ENCODE data around the gene CEP295NL. TPM values are rescaled to one million over a fixed set of nuclear protein-coding genes. Genes with fewer than 3 reads are reported as not detected.

CEP295NL gene
- total RNA-seq, 3 donors from 2014 or later (not counting 1 experiment from before 2014, with no cell fraction given) = 0.52 to 2.7 (median 2.1) TPM

GRCh38 chr17:78925234-78925633, 22.2 kb upstream of the CEP295NL start, which contains the start of gene TIMP2:
TSS of gene TIMP2 (minus strand) at chr17:78925387. CDS start at chr17:78925088, 299 bp downstream.
- Histone ChIP-seq H3K36me3 (ENCODE audit: control insufficient read depth, insufficient read depth, low read length) (no peaks in the 10 kb centered on the region), H3K4me3 (ENCODE audit: low read length) (peak within 1 kb of the TSS; percentile 40), H3K4me1 (ENCODE audit: control insufficient read depth, insufficient read depth, low read length) (peaks cover 30% of the 10 kb centered on the region), H3K9me3 (ENCODE audit: control insufficient read depth, insufficient read depth, low read length) (no peaks in the 10 kb centered on the region), H3K27me3 (ENCODE audit: control insufficient read depth, insufficient read depth, low read length) (peaks cover 11% of the 10 kb centered on the region), H3K27ac (ENCODE audit: low read length) (no peak within 1 kb of the TSS)
- peak; percentile 46 to 85 for DNase-seq
- peaks cover 0 to 7% of the 10 kb centered on the region in 2 donors for H3K4me1 Mint-ChIP-seq
- intact Hi-C loops (cut with micrococcal nuclease) = no loop called here
- H3K27me3 Mint-ChIP-seq (ENCODE audit: low read depth in 2 of 2) = peaks cover 19 to 27% of the 10 kb centered on the region in 2 donors
- no peak within 1 kb of the TSS for H3K27ac Mint-ChIP-seq
- TF ChIP-seq, protein P1, sequence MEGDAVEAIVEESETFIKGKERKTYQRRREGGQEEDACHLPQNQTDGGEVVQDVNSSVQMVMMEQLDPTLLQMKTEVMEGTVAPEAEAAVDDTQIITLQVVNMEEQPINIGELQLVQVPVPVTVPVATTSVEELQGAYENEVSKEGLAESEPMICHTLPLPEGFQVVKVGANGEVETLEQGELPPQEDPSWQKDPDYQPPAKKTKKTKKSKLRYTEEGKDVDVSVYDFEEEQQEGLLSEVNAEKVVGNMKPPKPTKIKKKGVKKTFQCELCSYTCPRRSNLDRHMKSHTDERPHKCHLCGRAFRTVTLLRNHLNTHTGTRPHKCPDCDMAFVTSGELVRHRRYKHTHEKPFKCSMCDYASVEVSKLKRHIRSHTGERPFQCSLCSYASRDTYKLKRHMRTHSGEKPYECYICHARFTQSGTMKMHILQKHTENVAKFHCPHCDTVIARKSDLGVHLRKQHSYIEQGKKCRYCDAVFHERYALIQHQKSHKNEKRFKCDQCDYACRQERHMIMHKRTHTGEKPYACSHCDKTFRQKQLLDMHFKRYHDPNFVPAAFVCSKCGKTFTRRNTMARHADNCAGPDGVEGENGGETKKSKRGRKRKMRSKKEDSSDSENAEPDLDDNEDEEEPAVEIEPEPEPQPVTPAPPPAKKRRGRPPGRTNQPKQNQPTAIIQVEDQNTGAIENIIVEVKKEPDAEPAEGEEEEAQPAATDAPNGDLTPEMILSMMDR (IDR thresholded peaks at IDR 0.05) = peak; percentile 23
- H3K9me3 Mint-ChIP-seq = no peaks in the 10 kb centered on the region
- H3K4me3 Mint-ChIP-seq = peak within 1 kb of the TSS; percentile 47
- H3K36me3 Mint-ChIP-seq = no peaks in the 10 kb centered on the region
- under 1% methylated on average over 51 of the region's 52 CpGs for WGBS (ENCODE audit: insufficient coverage)
- ATAC-seq = peak; percentile 78 to 88 (median 87)

- Histone ChIP-seq H3K4me3 (ENCODE audit: low read length) (peak overlapping the region; percentile 40), H3K4me1 (ENCODE audit: control insufficient read depth, insufficient read depth, low read length) (peaks cover 30% of the 10 kb centered on the region), H3K36me3 (ENCODE audit: control insufficient read depth, insufficient read depth, low read length) (no peaks in the 10 kb centered on the region), H3K9me3 (ENCODE audit: control insufficient read depth, insufficient read depth, low read length) (no peaks in the 10 kb centered on the region), H3K27me3 (ENCODE audit: control insufficient read depth, insufficient read depth, low read length) (peaks cover 11% of the 10 kb centered on the region), H3K27ac (ENCODE audit: low read length) (no peak overlapping the region)
- H3K9me3 Mint-ChIP-seq = no peaks in the 10 kb centered on the region
- no peaks in the 10 kb centered on the region for H3K36me3 Mint-ChIP-seq
- peak overlapping the region; percentile 47 for H3K4me3 Mint-ChIP-seq
- H3K27ac Mint-ChIP-seq = no peak overlapping the region
- intact Hi-C loops (cut with micrococcal nuclease) = no loop called here
- DNase-seq (peak in 1 of 2 donors; percentile 32), ATAC-seq (peak in 2 of 3 donors; percentile 16 to 37)
- TF ChIP-seq, protein P1 (IDR thresholded peaks at IDR 0.05) = no peak
- H3K4me1 Mint-ChIP-seq = peaks cover 0 to 7% of the 10 kb centered on the region in 2 donors
- peaks cover 19 to 30% of the 10 kb centered on the region in 2 donors for H3K27me3 Mint-ChIP-seq (ENCODE audit: low read depth in 2 of 2)
- under 1% methylated on average over 58 of the region's 64 CpGs for WGBS (ENCODE audit: insufficient coverage)
Observed at GRCh38 chr17:78924481-78925151, 21.6 kb upstream of the CEP295NL start.

DNA sequence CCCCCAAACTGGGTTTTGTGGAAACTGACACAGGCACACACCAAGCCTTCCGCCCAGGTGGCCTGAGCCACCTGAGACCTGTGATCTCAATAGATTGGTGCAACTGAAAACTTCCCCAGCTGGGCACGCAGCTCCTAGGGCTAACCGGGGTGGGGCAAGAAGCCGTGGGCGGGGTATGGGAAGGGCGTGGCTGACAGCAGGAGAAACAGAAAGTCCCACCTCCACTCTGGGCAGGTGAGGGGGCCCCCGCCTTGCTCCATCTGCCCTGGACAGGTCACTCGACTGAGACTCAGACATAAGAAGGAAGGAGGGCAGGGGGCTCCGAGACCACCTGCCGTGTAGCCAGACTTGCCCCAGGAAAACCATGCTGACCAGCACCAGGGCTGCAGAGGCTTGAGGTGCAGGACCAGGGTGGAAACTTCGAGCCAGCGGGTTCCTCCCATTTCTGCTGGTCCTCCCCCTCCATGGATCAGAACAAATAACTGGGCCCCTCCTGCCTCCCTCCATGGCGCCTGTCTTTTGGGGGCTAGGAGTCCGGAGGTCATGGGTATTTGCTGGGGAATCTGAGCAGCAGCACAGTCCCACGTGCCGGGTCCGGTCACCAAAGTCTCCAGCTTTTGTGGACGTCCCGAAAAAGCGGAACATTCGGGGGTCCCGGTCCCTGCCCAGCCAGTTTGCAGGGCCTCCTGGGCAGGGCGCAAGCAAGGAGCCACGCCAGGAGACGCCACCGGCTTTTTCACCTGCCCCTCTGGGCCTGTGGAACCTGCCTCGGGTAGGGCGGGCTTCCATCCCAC, 20.9 kb upstream of the CEP295NL start:
- no peaks in the 10 kb centered on the region for H3K9me3 Mint-ChIP-seq

More for the DNA sequence above, 20.9 kb upstream of the CEP295NL start:
- ATAC-seq (peak; percentile 51 to 62 (median 51)), DNase-seq (peak in 1 of 2 donors; percentile 75)
- Mint-ChIP-seq H3K36me3 (no peaks in the 10 kb centered on the region), H3K27me3 (ENCODE audit: low read depth in 2 of 2) (peaks cover 19 to 31% of the 10 kb centered on the region in 2 donors), H3K27ac (no peak overlapping the region), H3K4me1 (peaks cover 0 to 7% of the 10 kb centered on the region in 2 donors), H3K4me3 (peak overlapping the region; percentile 45)
- H3K4me3 ChIP-seq (ENCODE audit: low read length) = peak overlapping the region; percentile 40
- TF ChIP-seq, protein P1 (IDR thresholded peaks at IDR 0.05) = no peak
- no peaks in the 10 kb centered on the region for H3K36me3 ChIP-seq (ENCODE audit: control insufficient read depth, insufficient read depth, low read length)
- peaks cover 32% of the 10 kb centered on the region for H3K4me1 ChIP-seq (ENCODE audit: control insufficient read depth, insufficient read depth, low read length)
- H3K27ac ChIP-seq (ENCODE audit: low read length) = peak overlapping the region; percentile 30
- WGBS (ENCODE audit: insufficient coverage) = 6% methylated on average over 28 of the region's 28 CpGs
- no peaks in the 10 kb centered on the region for H3K9me3 ChIP-seq (ENCODE audit: control insufficient read depth, insufficient read depth, low read length)
- H3K27me3 ChIP-seq (ENCODE audit: control insufficient read depth, insufficient read depth, low read length) = peaks cover 11% of the 10 kb centered on the region
- intact Hi-C loops (cut with micrococcal nuclease) = no loop called here
